Bronchial epithelial cell (primary cell): Measurements from ENCODE around the gene EXOC7. TPM values are rescaled to one million over a fixed set of nuclear protein-coding genes. Genes with fewer than 3 reads are reported as not detected.

Experiments used
- DNase-seq: peaks from one replicate; pipeline ENCODE4 v3.0.0-alpha.2; 2010; ENCODE audit warnings: low read depth
- FAIRE-seq: peaks from 2 replicates; lab custom pipeline; 2011; peaks lifted over from hg19 to GRCh38; lab: Jason Lieb, UNC
- H3K27me3 ChIP-seq: 2 replicates; pipeline ENCODE4 v1.5.1; 2011; ENCODE audit warnings: low read length; ENCODE audit not compliant: control insufficient read depth, insufficient read depth
- H3K36me3 ChIP-seq: 2 replicates; pipeline ENCODE4 v1.5.1; 2011; ENCODE audit warnings: low read length; ENCODE audit not compliant: control insufficient read depth, insufficient read depth
- H3K4me3 ChIP-seq: 2 replicates; pipeline ENCODE4 v1.5.1; 2011; ENCODE audit warnings: mild to moderate bottlenecking, low read depth, low read length, control low read depth
- total RNA-seq: library from RNA; depleted of rRNA; stranded (reverse); fragments of >200 nt; gene quantifications from 2 replicates; pipeline ENCODE4 v1.2.1, GENCODE V29; 2014
- TF ChIP-seq, protein P1 (sequence below): IDR thresholded peaks from 2 replicates; pipeline ENCODE4 v1.5.1; 2011; ENCODE audit warnings: mild to moderate bottlenecking, moderate library complexity, low read length, control low read depth, inconsistent platforms; ENCODE audit not compliant: insufficient read depth, severe bottlenecking

The EXOC7 gene
- total RNA-seq, 1 donor from 2014 or later = 41.9 TPM

DNA sequence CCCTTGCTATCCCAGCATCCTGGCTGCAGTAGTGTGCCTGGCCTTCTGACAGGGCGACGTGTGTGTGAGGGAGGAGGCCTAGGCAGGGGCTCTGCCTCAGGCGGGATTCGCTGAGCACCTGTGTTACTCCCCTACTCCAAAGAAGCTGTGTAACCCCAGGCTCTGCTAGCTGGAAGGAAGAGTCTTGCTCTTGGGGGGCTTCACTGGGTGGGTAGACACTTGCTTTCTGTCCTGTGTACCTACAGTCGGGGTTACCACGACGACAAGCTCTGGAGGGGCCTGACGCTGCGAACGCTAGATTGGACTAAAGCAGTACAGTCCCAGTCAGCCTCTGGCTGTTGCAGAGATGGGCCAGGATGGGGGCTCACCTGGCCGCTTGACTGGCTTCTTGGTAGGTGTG, 9.5 kb downstream of the EXOC7 start:
- no peaks in the 10 kb centered on the region for H3K27me3 ChIP-seq
- DNase-seq (no peak), FAIRE-seq (no peak)
- TF ChIP-seq, protein P1, sequence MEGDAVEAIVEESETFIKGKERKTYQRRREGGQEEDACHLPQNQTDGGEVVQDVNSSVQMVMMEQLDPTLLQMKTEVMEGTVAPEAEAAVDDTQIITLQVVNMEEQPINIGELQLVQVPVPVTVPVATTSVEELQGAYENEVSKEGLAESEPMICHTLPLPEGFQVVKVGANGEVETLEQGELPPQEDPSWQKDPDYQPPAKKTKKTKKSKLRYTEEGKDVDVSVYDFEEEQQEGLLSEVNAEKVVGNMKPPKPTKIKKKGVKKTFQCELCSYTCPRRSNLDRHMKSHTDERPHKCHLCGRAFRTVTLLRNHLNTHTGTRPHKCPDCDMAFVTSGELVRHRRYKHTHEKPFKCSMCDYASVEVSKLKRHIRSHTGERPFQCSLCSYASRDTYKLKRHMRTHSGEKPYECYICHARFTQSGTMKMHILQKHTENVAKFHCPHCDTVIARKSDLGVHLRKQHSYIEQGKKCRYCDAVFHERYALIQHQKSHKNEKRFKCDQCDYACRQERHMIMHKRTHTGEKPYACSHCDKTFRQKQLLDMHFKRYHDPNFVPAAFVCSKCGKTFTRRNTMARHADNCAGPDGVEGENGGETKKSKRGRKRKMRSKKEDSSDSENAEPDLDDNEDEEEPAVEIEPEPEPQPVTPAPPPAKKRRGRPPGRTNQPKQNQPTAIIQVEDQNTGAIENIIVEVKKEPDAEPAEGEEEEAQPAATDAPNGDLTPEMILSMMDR = no peak
- peaks cover 33% of the 10 kb centered on the region for H3K36me3 ChIP-seq
- H3K4me3 ChIP-seq = no peak overlapping the region

DNA sequence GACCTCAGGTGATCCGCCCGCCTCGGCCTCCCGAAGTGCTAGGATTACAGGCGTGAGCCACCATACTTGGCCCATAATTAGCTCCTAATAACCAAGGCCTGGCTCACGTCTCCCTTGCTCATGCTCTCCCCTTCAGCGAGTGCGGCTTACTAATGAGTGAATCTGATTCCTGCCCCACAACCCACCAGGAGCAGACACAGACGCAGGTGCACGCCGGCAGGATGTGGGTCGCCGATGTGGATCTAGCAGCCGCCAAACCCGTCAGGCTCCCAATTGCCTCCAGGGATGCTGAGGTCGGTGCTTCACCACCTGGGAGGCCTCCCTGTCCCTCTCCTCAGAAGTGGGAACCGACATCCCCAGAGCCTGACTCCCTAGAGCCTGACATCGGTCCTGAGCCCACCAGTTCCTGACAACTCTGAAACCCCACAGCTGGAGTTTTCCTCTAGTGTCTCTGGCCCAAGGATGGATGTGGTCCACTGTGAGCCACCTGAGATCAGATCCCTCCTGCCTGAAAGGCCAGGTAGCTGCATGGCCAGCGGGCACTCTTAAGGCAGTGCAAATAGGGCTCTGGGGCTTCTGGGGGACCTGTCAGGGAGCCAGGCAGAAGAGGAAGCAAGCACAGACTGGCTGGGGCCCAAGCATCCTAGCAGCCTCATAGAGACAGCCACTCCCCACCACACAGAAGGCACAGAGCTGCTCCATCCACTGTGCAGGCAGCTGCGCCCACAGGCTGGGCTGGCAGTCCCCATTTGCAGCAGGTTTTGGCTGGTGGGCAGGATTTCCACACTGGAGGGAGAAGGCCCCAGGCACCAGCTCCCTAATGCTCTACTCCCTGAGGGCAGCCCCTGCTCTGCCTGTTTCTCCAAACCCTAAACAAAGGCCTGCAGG, 10.8 kb downstream of the EXOC7 start:
- peaks cover 41% of the 10 kb centered on the region for H3K36me3 ChIP-seq
- FAIRE-seq (no peak), DNase-seq (no peak)
- no peaks in the 10 kb centered on the region for H3K27me3 ChIP-seq
- TF ChIP-seq, protein P1 = no peak
- H3K4me3 ChIP-seq = no peak overlapping the region

DNA sequence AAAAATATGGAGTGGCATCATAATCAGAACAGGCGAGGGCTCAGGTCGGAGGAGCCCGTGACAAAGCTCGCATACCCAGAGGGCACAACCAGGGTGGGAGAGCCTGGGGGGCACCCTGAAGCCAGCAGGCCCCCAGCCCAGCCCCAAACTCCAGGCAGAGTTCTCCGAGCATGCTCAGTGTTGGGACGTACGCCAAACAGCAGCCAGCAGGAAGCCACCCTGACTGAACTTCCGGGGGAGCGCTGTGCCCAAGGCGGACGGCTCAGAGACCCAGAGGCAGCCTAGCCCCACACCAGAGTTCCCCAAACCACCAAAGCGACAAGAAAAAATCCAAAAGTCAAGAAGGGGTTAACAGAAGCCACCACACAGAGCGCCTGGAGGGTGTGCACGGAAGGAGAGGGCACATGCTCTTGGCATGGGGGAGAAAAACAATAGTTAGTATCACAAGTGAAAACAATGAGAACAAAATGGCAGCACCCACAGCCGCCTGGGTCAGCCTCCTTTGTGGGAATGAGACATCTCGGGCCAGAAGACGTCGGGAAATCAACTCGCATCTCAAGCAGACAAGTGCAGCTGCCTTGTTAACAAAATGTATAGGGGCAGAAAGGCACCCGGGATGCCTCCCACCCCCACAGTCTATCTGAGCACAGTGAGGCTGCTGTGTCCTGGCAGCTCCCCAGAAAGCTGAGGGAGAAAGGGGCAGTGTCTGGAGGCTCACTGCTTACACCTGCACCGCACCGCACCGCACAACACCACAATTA, 11.9 kb downstream of the EXOC7 start:
- no peak for FAIRE-seq
- Histone ChIP-seq H3K36me3 (peaks cover 45% of the 10 kb centered on the region), H3K27me3 (no peaks in the 10 kb centered on the region), H3K4me3 (no peak overlapping the region)
- no peak for DNase-seq
- TF ChIP-seq, protein P1 = no peak

DNA sequence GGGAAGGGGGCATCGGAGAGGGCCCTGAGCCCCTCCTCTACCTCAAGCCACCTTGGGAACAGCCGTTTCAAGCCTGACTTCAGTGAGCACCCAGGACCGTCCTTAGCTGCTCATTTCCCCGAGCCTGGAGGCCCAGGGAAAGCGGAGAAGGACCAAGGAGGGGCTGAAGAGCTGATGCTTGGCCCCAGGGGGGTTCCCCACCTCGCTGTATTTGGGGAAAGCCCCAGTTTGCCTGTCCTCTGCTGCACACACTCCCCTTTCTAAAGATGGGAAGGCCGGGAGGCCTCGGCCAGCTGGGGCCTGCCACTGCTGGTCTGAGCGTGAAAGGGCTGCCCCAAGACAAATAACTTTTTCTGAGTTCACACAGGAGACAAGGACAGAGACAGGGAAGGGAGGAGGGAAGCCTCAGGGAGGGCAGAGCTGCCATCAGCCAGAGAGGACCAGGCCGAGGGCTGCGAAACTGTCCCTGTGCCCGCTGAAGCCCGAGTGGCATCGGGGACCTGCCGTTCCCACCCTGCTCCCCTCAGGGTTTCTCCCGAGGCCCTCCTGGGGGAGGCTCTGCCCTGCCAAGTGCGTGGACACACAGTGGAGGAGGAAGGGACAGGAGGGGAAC, 13.0 kb downstream of the EXOC7 start:
- H3K27me3 ChIP-seq = no peaks in the 10 kb centered on the region
- DNase-seq (no peak), FAIRE-seq (peak; percentile 47)
- TF ChIP-seq, protein P1 = no peak
- peaks cover 49% of the 10 kb centered on the region for H3K36me3 ChIP-seq
- no peak overlapping the region for H3K4me3 ChIP-seq

DNA sequence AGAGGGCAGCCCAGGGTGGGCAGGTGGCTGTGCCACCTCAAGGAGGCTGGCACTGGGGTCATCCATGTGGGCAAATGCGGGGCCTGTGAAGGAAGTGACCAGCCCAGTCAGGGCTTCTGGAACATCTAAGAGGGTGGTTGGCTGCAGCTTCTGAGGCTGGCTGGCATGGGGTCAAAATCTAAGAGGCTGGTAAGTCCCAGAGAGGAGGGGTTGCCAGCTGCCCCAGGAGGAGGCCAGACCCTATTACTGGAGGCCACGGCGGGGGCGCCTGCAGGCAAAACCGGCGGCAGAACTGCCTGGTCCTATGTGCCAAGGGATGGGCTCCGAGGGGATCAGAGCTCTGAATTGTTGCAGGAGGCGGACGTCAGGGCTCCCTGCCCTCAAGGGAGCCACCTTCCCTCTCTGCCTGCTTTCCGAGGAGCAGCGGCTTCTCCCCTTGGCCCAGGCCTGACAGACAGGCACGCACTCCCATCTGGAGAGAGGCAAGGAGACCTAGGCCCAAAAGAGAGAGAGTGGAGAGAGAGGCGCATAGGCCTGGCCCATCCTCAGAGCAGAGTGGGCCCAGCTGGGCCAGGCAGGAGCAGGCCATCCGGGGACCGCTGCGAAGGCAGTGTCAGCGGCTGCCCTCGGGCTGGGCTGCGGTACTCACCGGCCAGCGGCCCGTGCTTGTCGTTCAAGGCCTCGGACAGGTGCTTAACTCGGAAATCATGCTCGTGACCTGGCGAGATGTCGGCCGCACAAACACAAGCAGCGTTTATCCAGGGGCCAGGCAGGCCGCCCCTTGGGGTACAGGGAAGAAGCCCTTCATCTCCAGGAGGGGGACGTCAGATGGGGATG, 13.7 kb downstream of the EXOC7 start:
- H3K27me3 ChIP-seq = no peaks in the 10 kb centered on the region
- H3K36me3 ChIP-seq = peaks cover 49% of the 10 kb centered on the region
- no peak overlapping the region for H3K4me3 ChIP-seq
- DNase-seq = no peak
- TF ChIP-seq, protein P1 = no peak
- FAIRE-seq = no peak
